K562 (cell line): ENCODE measurements around the gene AAK1. TPM values are rescaled to one million over a fixed set of nuclear protein-coding genes. Genes with fewer than 3 reads are reported as not detected.
A peak's percentile ranks its signal among the peaks of the same experiment; 100 is the strongest.

Experiments used
- ATAC-seq: fragments of 200-7000 bp; cut with Tn5 transposase; 3 replicates; pipeline ENCODE4 v1.9.1; 2020; ENCODE audit warnings: moderate library complexity
- BruUV-seq: library from RNA; stranded (reverse); fragments of 400-500 nt; replicated peaks from 2 replicates; lab custom pipeline; 2021; lab: Mats Ljungman, UMichigan
- CTCF ChIA-PET: fragments of 300-600 bp; formaldehyde crosslinking; extraction: SDS; loops from one replicate; lab custom pipeline; 2021; ENCODE audit warnings: low intra/inter-chr PET ratio; lab: Yijun Ruan, JAX
- POLR2A ChIA-PET: fragments of 300-600, 350-650 bp; sonication (Branson Sonifier 250); formaldehyde crosslinking; extraction: SDS; loops from one replicate; lab custom pipeline; 2021; ENCODE audit warnings: antibody characterized with exemption, inconsistent platforms; lab: Yijun Ruan, JAX
- DNase-seq, 4 experiments: peaks; one replicate each; pipeline versions ENCODE4 v3.0.0 to v3.0.0-alpha.2; 2011 to 2018; ENCODE audit warnings: low spot score in 3 of 4, mixed read lengths in 3 of 4; ENCODE audit errors: extremely low read depth in 1 of 4
- FAIRE-seq: peaks from 2 replicates; lab custom pipeline; 2011; peaks lifted over from hg19 to GRCh38; lab: Jason Lieb, UNC
- H2AFZ ChIP-seq: 2 replicates; pipeline ENCODE4 v1.6.0; 2011; ENCODE audit warnings: low read depth, low read length, control low read depth, inconsistent platforms
- H3K27ac ChIP-seq: fragments of 200-600 bp; 3 replicates; pipeline ENCODE4 v1.8.0; 2011; ENCODE audit warnings: low read depth, mild to moderate bottlenecking, control low read depth, inconsistent platforms, low read length, moderate library complexity, mixed read lengths; ENCODE audit errors: extremely low read depth
- H3K27me3 ChIP-seq, 2 experiments: fragments of 300-600 bp in 1 of 2; 2 replicates in 1 of 2; 3 replicates in 1 of 2; pipeline versions ENCODE4 v1.6.0 to v1.8.0; 2011; ENCODE audit warnings: inconsistent platforms in 2 of 2, low read length in 2 of 2, mild to moderate bottlenecking in 1 of 2, mixed read lengths in 1 of 2, moderate library complexity in 1 of 2; ENCODE audit not compliant: control insufficient read depth in 2 of 2, insufficient read depth in 2 of 2
- H3K36me3 ChIP-seq: fragments of 300-600 bp; 3 replicates; pipeline ENCODE4 v1.8.0; 2011; ENCODE audit warnings: mild to moderate bottlenecking, low read length, inconsistent platforms; ENCODE audit not compliant: control insufficient read depth, insufficient read depth
- H3K4me1 ChIP-seq, 2 experiments: fragments of 200-600 bp in 1 of 2; replicated peaks in 1 of 2; 2 replicates in 1 of 2; 3 replicates in 1 of 2; pipeline versions ENCODE4 v1.5.1 to v1.8.0; 2011; ENCODE audit warnings: inconsistent platforms in 2 of 2, low read length in 2 of 2, mild to moderate bottlenecking in 1 of 2, mixed read lengths in 1 of 2, moderate library complexity in 1 of 2; ENCODE audit not compliant: control insufficient read depth in 2 of 2, insufficient read depth in 2 of 2
- H3K4me2 ChIP-seq: 2 replicates; pipeline ENCODE4 v1.6.1; 2011; ENCODE audit warnings: low read length, control low read depth, inconsistent platforms, mixed read lengths; ENCODE audit not compliant: insufficient read depth
- H3K4me3 ChIP-seq: fragments of 200-600 bp; sonication (generic), shearing (Covaris generic); 2 replicates; pipeline ENCODE4 v1.5.1; 2016; ENCODE audit warnings: control low read depth, inconsistent platforms
- H3K79me2 ChIP-seq: fragments of 200-600 bp; 3 replicates; pipeline ENCODE4 v1.8.0; 2011; ENCODE audit warnings: low read length, inconsistent platforms; ENCODE audit not compliant: control insufficient read depth, insufficient read depth
- H3K9ac ChIP-seq, 2 experiments: 2 replicates each; pipeline versions ENCODE4 v1.6.0 to v1.6.1; 2011; ENCODE audit warnings: low read depth in 2 of 2, low read length in 2 of 2, control low read depth in 1 of 2, inconsistent platforms in 1 of 2, mild to moderate bottlenecking in 1 of 2, mixed read lengths in 1 of 2; ENCODE audit not compliant: insufficient read depth in 1 of 2
- H3K9me1 ChIP-seq: one replicate; pipeline ENCODE4 v1.6.0; 2011; ENCODE audit warnings: inconsistent platforms, mild to moderate bottlenecking, low read length, moderate library complexity; ENCODE audit not compliant: control insufficient read depth, insufficient read depth
- H3K9me3 ChIP-seq: replicated peaks from 2 replicates; pipeline ENCODE4 v1.5.1; 2011; ENCODE audit warnings: low read depth, low read length, inconsistent platforms; ENCODE audit not compliant: control insufficient read depth, insufficient read depth
- H4K20me1 ChIP-seq: replicated peaks from 2 replicates; pipeline ENCODE4 v1.6.1; 2011; ENCODE audit warnings: low read length, inconsistent platforms, mixed read lengths; ENCODE audit not compliant: control insufficient read depth, insufficient read depth
- LEF1 ChIP-seq: fragments of 450-650 bp; IDR thresholded peaks from 2 replicates; pipeline ENCODE4 v1.6.1; 2016; ENCODE audit warnings: mild to moderate bottlenecking
- ZNF146 ChIP-seq: IDR thresholded peaks from one replicate; pipeline ENCODE4 v1.6.1; 2018; ENCODE audit warnings: missing compliant biosample characterization; ENCODE audit not compliant: unreplicated experiment
- WGBS: fragments of 100-300 bp; shearing (Covaris generic); methylation state at CpG from one replicate; pipeline ENCODE4 v1.1.6; 2016; ENCODE audit warnings: low coverage, mixed read lengths; ENCODE audit not compliant: insufficient coverage; ENCODE audit errors: missing lambda C conversion rate; 5-methylcytosine and 5-hydroxymethylcytosine counted together
- in situ Hi-C: fragments of 300-500 bp; cut with MboI; formaldehyde crosslinking; loops from 4 replicates; pipeline ENCODE4 v1.15.0; 2018; ENCODE audit warnings: inconsistent platforms, mixed read lengths
- intact Hi-C: fragments of 100-400 bp; cut with micrococcal nuclease; formaldehyde crosslinking; loops from 2 replicates; pipeline ENCODE4 v1.14.2; 2022
- polyA plus RNA-seq, 8 experiments: library from polyadenylated mRNA; depleted of rRNA in 4 of 8; stranded (reverse) in 5 of 8; unstranded in 3 of 8; fragments of >200 nt; fragmentation: Nextera tagmentation in 2 of 8; fragmentation: Illumina TruSeq in 1 of 8; extraction: Ambion mirVana in 2 of 8; extraction: Trizol in 1 of 8; gene quantifications; 2 replicates each; pipeline versions ENCODE4 v1.2.1 to v1.2.3, GENCODE V29; 2011 to 2014; ENCODE audit warnings: inconsistent platforms in 1 of 8, missing spikeins in 1 of 8
- total RNA-seq, 7 experiments: library from RNA; depleted of rRNA in 6 of 7; stranded (reverse); fragments of >200 nt in 6 of 7; fragmentation: Illumina TruSeq in 2 of 7; extraction: Trizol in 2 of 7; gene quantifications; 2 replicates each; pipeline versions ENCODE4 v1.2.1 to v1.2.3, GENCODE V29; 2011 to 2021; ENCODE audit warnings: low replicate concordance in 1 of 7
- TF ChIP-seq, protein P1 (sequence below), 2 experiments: fragments of 150-350 bp in 1 of 2; IDR thresholded peaks; 2 replicates each; pipeline ENCODE4 v1.6.1; 2012 to 2016; ENCODE audit warnings: low read depth in 2 of 2, low read length in 2 of 2, mild to moderate bottlenecking in 1 of 2, moderate library complexity in 1 of 2

Gene AAK1
- total and polyA plus RNA-seq, 9 of the 15 experiments (the other 6 are each of a cell fraction or from before 2014, with no cell fraction given) = 0.89 to 17.1 (median 6.0) TPM

DNA sequence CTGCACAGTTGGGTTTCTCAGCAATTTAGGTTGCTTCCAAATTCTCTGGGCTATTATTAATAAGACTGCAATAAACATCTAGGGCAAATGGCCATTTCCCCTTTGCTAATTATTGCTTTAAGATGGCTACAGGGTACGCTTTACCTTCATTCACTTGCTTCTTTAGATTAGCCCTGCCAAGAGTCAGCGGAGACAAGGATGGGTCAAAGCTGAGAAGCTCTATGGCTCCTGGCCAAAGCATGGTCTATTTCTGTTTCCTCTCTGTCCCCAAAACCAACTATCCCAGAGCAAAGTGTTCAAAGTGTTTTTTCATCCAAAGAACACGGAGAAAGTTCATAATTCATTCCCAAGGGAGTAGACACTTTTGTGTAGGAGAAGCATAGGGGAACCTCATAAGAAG is 131.1 kb downstream of the AAK1 start (continued):
- TF ChIP-seq, protein P1, sequence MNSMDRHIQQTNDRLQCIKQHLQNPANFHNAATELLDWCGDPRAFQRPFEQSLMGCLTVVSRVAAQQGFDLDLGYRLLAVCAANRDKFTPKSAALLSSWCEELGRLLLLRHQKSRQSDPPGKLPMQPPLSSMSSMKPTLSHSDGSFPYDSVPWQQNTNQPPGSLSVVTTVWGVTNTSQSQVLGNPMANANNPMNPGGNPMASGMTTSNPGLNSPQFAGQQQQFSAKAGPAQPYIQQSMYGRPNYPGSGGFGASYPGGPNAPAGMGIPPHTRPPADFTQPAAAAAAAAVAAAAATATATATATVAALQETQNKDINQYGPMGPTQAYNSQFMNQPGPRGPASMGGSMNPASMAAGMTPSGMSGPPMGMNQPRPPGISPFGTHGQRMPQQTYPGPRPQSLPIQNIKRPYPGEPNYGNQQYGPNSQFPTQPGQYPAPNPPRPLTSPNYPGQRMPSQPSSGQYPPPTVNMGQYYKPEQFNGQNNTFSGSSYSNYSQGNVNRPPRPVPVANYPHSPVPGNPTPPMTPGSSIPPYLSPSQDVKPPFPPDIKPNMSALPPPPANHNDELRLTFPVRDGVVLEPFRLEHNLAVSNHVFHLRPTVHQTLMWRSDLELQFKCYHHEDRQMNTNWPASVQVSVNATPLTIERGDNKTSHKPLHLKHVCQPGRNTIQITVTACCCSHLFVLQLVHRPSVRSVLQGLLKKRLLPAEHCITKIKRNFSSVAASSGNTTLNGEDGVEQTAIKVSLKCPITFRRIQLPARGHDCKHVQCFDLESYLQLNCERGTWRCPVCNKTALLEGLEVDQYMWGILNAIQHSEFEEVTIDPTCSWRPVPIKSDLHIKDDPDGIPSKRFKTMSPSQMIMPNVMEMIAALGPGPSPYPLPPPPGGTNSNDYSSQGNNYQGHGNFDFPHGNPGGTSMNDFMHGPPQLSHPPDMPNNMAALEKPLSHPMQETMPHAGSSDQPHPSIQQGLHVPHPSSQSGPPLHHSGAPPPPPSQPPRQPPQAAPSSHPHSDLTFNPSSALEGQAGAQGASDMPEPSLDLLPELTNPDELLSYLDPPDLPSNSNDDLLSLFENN (IDR thresholded peaks at IDR 0.05; ENCODE audit: low read depth in 2 of 2, low read length in 2 of 2) = no peak
- TF ChIP-seq, all 486 proteins: peak for 0

GRCh38 chr2:69510204-69510603 is 133.3 kb downstream of the AAK1 start:
- peaks cover 3% of the 10 kb centered on the region in 2 experiments; a peak in 2 of 5 replicates for H3K4me1 ChIP-seq
- TF ChIP-seq ZNF146 (CRISPR knock-in tag) = peak; percentile 93
- TF ChIP-seq LEF1 = no peak
- H4K20me1 ChIP-seq = no peaks in the 10 kb centered on the region
- H3K27me3 ChIP-seq = no peaks in the 10 kb centered on the region
- no peak for DNase-seq
- intact Hi-C loops = no loop called here
- H2AFZ ChIP-seq = no peak overlapping the region
- CTCF ChIA-PET = no interaction called here
- no peak for FAIRE-seq
- H3K9ac ChIP-seq = no peak overlapping the region
- no peak overlapping the region for H3K27ac ChIP-seq
- no TSS peak for BruUV-seq
- no peaks in the 10 kb centered on the region for H3K9me3 ChIP-seq
- no peak overlapping the region for H3K4me3 ChIP-seq
- POLR2A ChIA-PET = interaction anchor here (0.6 to 0.9 kb wide), 2 partner anchors 14 to 16 kb away, joined by 3 read pairs; no protein-coding TSS in a partner anchor
- in situ Hi-C loops = no loop called here
- ATAC-seq = no peak
- H3K36me3 ChIP-seq = peaks cover 16% of the 10 kb centered on the region; the same call in 2 of the 3 replicates
- no peaks in the 10 kb centered on the region for H3K79me2 ChIP-seq
- WGBS = 58% methylated on average over 2 of the region's 2 CpGs
- H3K9me1 ChIP-seq = no peaks in the 10 kb centered on the region
- no peak overlapping the region for H3K4me2 ChIP-seq
